CD14-positive monocyte (primary cell): ENCODE results near the gene INTS12. TPM values are rescaled to one million over a fixed set of nuclear protein-coding genes. Genes with fewer than 3 reads are reported as not detected.
"Not testable (repeated sequence)": the region's sequence is repeated elsewhere in the genome, so short reads cannot be mapped to it uniquely, and the experiment has no call there.

Experiments
- DNase-seq, 3 donors: peaks; one replicate each; pipeline ENCODE4 v3.0.0-alpha.2; 2011 to 2022
- H2AFZ ChIP-seq: 2 replicates; pipeline ENCODE4 v1.6.0; 2012; ENCODE audit warnings: mild to moderate bottlenecking, low read depth, low read length, inconsistent platforms; ENCODE audit not compliant: insufficient read depth, poor library complexity, severe bottlenecking
- H3K27ac ChIP-seq, 2 donors: 1 replicate in 1 of 2; 2 replicates in 1 of 2; pipeline ENCODE4 v1.5.1; 2012 to 2013; ENCODE audit warnings: low read length in 2 of 2, control low read depth in 1 of 2, inconsistent platforms in 1 of 2, low read depth in 1 of 2, mild to moderate bottlenecking in 1 of 2
- H3K27me3 ChIP-seq, 2 donors: one replicate each; pipeline versions ENCODE4 v1.6.0 to v1.6.1; 2011 to 2013; ENCODE audit warnings: low read length in 2 of 2; ENCODE audit not compliant: control insufficient read depth in 2 of 2, insufficient read depth in 2 of 2
- H3K36me3 ChIP-seq, 2 donors: replicated peaks in 1 of 2; 1 replicate in 1 of 2; 2 replicates in 1 of 2; pipeline versions ENCODE4 v1.5.1 to v1.6.1; 2012 to 2013; ENCODE audit warnings: low read length in 2 of 2, control low read depth in 1 of 2, inconsistent platforms in 1 of 2, mild to moderate bottlenecking in 1 of 2; ENCODE audit not compliant: insufficient read depth in 2 of 2, control insufficient read depth in 1 of 2
- H3K4me1 ChIP-seq, 2 donors: 1 replicate in 1 of 2; 2 replicates in 1 of 2; pipeline versions ENCODE4 v1.5.1 to v1.6.1; 2012 to 2013; ENCODE audit warnings: low read length in 2 of 2, control low read depth in 1 of 2, inconsistent platforms in 1 of 2, mild to moderate bottlenecking in 1 of 2, moderate library complexity in 1 of 2; ENCODE audit not compliant: insufficient read depth in 2 of 2, control insufficient read depth in 1 of 2
- H3K4me2 ChIP-seq: replicated peaks from 2 replicates; pipeline ENCODE3; 2012; ENCODE audit warnings: low read length, moderate library complexity, mild to moderate bottlenecking; ENCODE audit not compliant: poor library complexity, severe bottlenecking; ENCODE audit errors: extremely low read depth
- H3K4me3 ChIP-seq, 3 experiments: fragments of 200-600 bp in 1 of 3; sonication (generic) in 1 of 3; replicated peaks in 1 of 3; 1 replicate in 2 of 3; 2 replicates in 1 of 3; pipeline ENCODE4 v1.5.1; 2011 to 2013; ENCODE audit warnings: low read length in 3 of 3, mild to moderate bottlenecking in 3 of 3, control low read depth in 2 of 3, low read depth in 2 of 3, inconsistent platforms in 1 of 3, moderate library complexity in 1 of 3
- H3K79me2 ChIP-seq: 2 replicates; pipeline ENCODE4 v1.6.0; 2012; ENCODE audit warnings: mild to moderate bottlenecking, control low read depth, inconsistent platforms, low read length, moderate library complexity; ENCODE audit not compliant: insufficient read depth
- H3K9ac ChIP-seq: 2 replicates; pipeline ENCODE4 v1.6.0; 2017; ENCODE audit warnings: low read length, mild to moderate bottlenecking; ENCODE audit not compliant: insufficient read depth, poor library complexity, severe bottlenecking
- H3K9me3 ChIP-seq, 2 donors: replicated peaks in 1 of 2; 1 replicate in 1 of 2; 2 replicates in 1 of 2; pipeline versions ENCODE4 v1.5.1 to v1.6.1; 2012 to 2013; ENCODE audit warnings: low read length in 2 of 2, control low read depth in 1 of 2; ENCODE audit not compliant: control insufficient read depth in 1 of 2, insufficient read depth in 1 of 2
- H4K20me1 ChIP-seq: 2 replicates; pipeline ENCODE4 v1.6.0; 2012; ENCODE audit warnings: mild to moderate bottlenecking, low read length, control low read depth, moderate library complexity; ENCODE audit not compliant: insufficient read depth
- H3K27ac Mint-ChIP-seq, 7 donors: one replicate each; pipeline ENCODE4 v1.8.0; 2020; ENCODE audit warnings: mild to moderate bottlenecking in 7 of 7, mixed read lengths in 7 of 7, moderate library complexity in 6 of 7, inconsistent platforms in 2 of 7
- H3K27me3 Mint-ChIP-seq, 3 donors: one replicate each; pipeline ENCODE4 v1.8.0; 2021 to 2022; ENCODE audit warnings: low read depth in 3 of 3, mild to moderate bottlenecking in 3 of 3, mixed read lengths in 3 of 3, moderate library complexity in 3 of 3, inconsistent platforms in 1 of 3
- H3K36me3 Mint-ChIP-seq, 2 donors: one replicate each; pipeline ENCODE4 v1.8.0; 2020; ENCODE audit warnings: mixed read lengths in 2 of 2, inconsistent platforms in 1 of 2, mild to moderate bottlenecking in 1 of 2
- H3K4me1 Mint-ChIP-seq: one replicate; pipeline ENCODE4 v1.8.0; 2020; ENCODE audit warnings: mild to moderate bottlenecking, mixed read lengths
- H3K4me3 Mint-ChIP-seq, 2 donors: one replicate each; pipeline ENCODE4 v1.8.0; 2020; ENCODE audit warnings: mild to moderate bottlenecking in 2 of 2, mixed read lengths in 2 of 2, moderate library complexity in 1 of 2
- H3K9me3 Mint-ChIP-seq, 7 donors: one replicate each; pipeline ENCODE4 v1.8.0; 2020 to 2022; ENCODE audit warnings: mixed read lengths in 7 of 7, mild to moderate bottlenecking in 6 of 7, moderate library complexity in 6 of 7, inconsistent platforms in 2 of 7
- WGBS: methylation state at CpG from one replicate; pipeline ENCODE4 v1.1.5; 2013; ENCODE audit warnings: missing lambda C conversion rate; ENCODE audit not compliant: insufficient coverage; 5-methylcytosine and 5-hydroxymethylcytosine counted together
- intact Hi-C, 2 donors: fragments of 100-400 bp; cut with micrococcal nuclease; formaldehyde crosslinking; loops; one replicate each; pipeline versions ENCODE4 v1.15.0 to v1.15.1; 2023
- polyA plus RNA-seq, 3 donors: library from polyadenylated mRNA; depleted of rRNA in 1 of 3; unstranded in 2 of 3; stranded (reverse) in 1 of 3; fragments of 300-500 nt in 2 of 3; fragments of >200 nt in 1 of 3; fragmentation: Illumina TruSeq in 2 of 3; gene quantifications; 1 replicate in 2 of 3; 2 replicates in 1 of 3; pipeline ENCODE4 v1.2.3, GENCODE V29; 2012 to 2021
- TF ChIP-seq, protein P1 (sequence below): fragments of 200-600 bp; IDR thresholded peaks from one replicate; pipeline ENCODE4 v1.8.0; 2022; ENCODE audit warnings: antibody characterized with exemption, mild to moderate bottlenecking

Gene INTS12
- polyA plus RNA-seq, 3 donors = 12.0 to 22.9 (median 18.1) TPM

GRCh38 chr4:105694812-105695211 lies 13.7 kb downstream of the INTS12 start:
- H3K4me3 Mint-ChIP-seq, H3K4me1 Mint-ChIP-seq, H3K27ac Mint-ChIP-seq, H3K4me1 ChIP-seq, H3K9me3 Mint-ChIP-seq, H4K20me1 ChIP-seq, H3K4me3 ChIP-seq, intact Hi-C loops, H3K27me3 Mint-ChIP-seq, DNase-seq, H3K27ac ChIP-seq, H3K9ac ChIP-seq, H3K79me2 ChIP-seq, H3K9me3 ChIP-seq, H2AFZ ChIP-seq, H3K4me2 ChIP-seq, H3K27me3 ChIP-seq: not testable (repeated sequence)
- WGBS = no CpG with 5 or more reads among the region's 5 CpGs
- peaks cover 80 to 88% of the 10 kb centered on the region in 2 donors for H3K36me3 ChIP-seq
- H3K36me3 Mint-ChIP-seq = peaks cover 73 to 83% of the 10 kb centered on the region in 2 donors

DNA sequence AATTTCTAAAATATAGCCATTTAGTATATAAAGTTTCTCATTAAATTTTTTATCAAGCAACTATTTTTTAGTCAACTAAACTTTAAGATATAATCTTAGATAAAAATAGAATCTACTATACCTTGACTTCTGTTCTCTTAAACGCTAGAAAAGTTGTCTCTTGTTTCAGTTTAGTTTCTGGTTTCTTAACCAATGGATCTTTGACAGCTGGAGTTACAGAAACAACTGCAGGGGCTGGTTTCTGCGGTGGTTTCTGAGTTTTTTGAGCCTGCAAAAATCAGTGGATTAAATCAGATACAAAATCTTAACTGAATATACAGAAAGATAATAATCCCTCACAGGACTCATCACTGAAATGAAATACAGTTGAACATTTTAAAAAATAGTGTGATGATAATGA lies 21.9 kb downstream of the INTS12 start:
- Histone ChIP-seq H3K4me2 (no peak overlapping the region), H3K27me3 (no peaks in the 10 kb centered on the region), H3K9me3 (no peaks in the 10 kb centered on the region), H3K4me1 (no peaks in the 10 kb centered on the region), H3K27ac (no peak overlapping the region), H2AFZ (no peak overlapping the region), H4K20me1 (no peaks in the 10 kb centered on the region), H3K9ac (no peak overlapping the region), H3K4me3 (no peak overlapping the region), H3K36me3 (peaks cover 81 to 89% of the 10 kb centered on the region in 2 donors), H3K79me2 (no peaks in the 10 kb centered on the region)
- Mint-ChIP-seq H3K27me3 (no peaks in the 10 kb centered on the region), H3K4me3 (no peak overlapping the region), H3K27ac (no peak overlapping the region), H3K36me3 (peaks cover 68 to 69% of the 10 kb centered on the region in 2 donors), H3K9me3 (no peaks in the 10 kb centered on the region), H3K4me1 (no peaks in the 10 kb centered on the region)
- whole genome bisulfite sequencing = no CpG with 5 or more reads among the region's 2 CpGs
- intact Hi-C loops = no loop called here
- TF ChIP-seq, protein P1, sequence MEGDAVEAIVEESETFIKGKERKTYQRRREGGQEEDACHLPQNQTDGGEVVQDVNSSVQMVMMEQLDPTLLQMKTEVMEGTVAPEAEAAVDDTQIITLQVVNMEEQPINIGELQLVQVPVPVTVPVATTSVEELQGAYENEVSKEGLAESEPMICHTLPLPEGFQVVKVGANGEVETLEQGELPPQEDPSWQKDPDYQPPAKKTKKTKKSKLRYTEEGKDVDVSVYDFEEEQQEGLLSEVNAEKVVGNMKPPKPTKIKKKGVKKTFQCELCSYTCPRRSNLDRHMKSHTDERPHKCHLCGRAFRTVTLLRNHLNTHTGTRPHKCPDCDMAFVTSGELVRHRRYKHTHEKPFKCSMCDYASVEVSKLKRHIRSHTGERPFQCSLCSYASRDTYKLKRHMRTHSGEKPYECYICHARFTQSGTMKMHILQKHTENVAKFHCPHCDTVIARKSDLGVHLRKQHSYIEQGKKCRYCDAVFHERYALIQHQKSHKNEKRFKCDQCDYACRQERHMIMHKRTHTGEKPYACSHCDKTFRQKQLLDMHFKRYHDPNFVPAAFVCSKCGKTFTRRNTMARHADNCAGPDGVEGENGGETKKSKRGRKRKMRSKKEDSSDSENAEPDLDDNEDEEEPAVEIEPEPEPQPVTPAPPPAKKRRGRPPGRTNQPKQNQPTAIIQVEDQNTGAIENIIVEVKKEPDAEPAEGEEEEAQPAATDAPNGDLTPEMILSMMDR = no peak
- no peak for DNase-seq
